H1 (cell line): ENCODE measurements around the gene KLF6.

Experiments
- CREB1 ChIP-seq: IDR thresholded peaks from 2 replicates; pipeline ENCODE4 v1.6.1; 2012; ENCODE audit warnings: inconsistent platforms
- CTCF ChIP-seq, 3 experiments: IDR thresholded peaks; 1 replicate in 2 of 3; 2 replicates in 1 of 3; pipeline versions ENCODE4 v1.5.1 to v1.6.1; 2011; ENCODE audit warnings: low read length in 3 of 3, mild to moderate bottlenecking in 3 of 3, inconsistent platforms in 2 of 3, low read depth in 1 of 3, moderate library complexity in 1 of 3; ENCODE audit not compliant: insufficient read depth in 1 of 3; ENCODE audit errors: control extremely low read depth in 1 of 3
- MAX ChIP-seq: IDR thresholded peaks from 2 replicates; pipeline ENCODE4 v1.6.1; 2012; ENCODE audit warnings: inconsistent platforms

- TF ChIP-seq CREB1 (no peak), CTCF (IDR thresholded peaks at IDR 0.05; ENCODE audit: control extremely low read depth in 1 of 3, insufficient read depth in 1 of 3, low read depth in 1 of 3, low read length in 3 of 3) (no peak), MAX (no peak)
Measured at GRCh38 chr10:3825862-3826351, 40.9 kb upstream of the KLF6 start.
